Vagina (tissue), 2 donors: ENCODE data around the gene RGS21. TPM values are rescaled to one million over a fixed set of nuclear protein-coding genes. Genes with fewer than 3 reads are reported as not detected.

Experiments
- DNase-seq, 2 donors: peaks; one replicate each; pipeline ENCODE4 v3.0.0-alpha.2; 2017; ENCODE audit errors: extremely low spot score in 2 of 2
- H3K27ac ChIP-seq: fragments of 200-600 bp; sonication (generic); one replicate; pipeline ENCODE4 v1.5.1; 2019
- H3K27me3 ChIP-seq: fragments of 200-600 bp; sonication (generic); one replicate; pipeline ENCODE4 v1.5.1; 2019
- H3K36me3 ChIP-seq, 2 donors: fragments of 200-600 bp; sonication (generic); one replicate each; pipeline ENCODE4 v1.5.1; 2017 to 2019
- H3K4me1 ChIP-seq: fragments of 200-600 bp; sonication (generic); one replicate; pipeline ENCODE4 v1.5.1; 2019
- H3K4me3 ChIP-seq, 2 donors: fragments of 200-600 bp; sonication (generic); 1 replicate in 1 of 2; 2 replicates in 1 of 2; pipeline ENCODE4 v1.5.1; 2016 to 2019
- H3K9me3 ChIP-seq: fragments of 200-600 bp; sonication (generic); one replicate; pipeline ENCODE4 v1.5.1; 2019
- CTCF ChIP-seq, 3 experiments: fragments of 450-650 bp in 2 of 3; fragments of 200-600 bp in 1 of 3; sonication (generic) in 1 of 3; IDR thresholded peaks; one replicate each; pipeline ENCODE4 v1.5.1; 2017 to 2019; ENCODE audit warnings: antibody characterized with exemption in 3 of 3, mild to moderate bottlenecking in 2 of 3, moderate library complexity in 2 of 3
- POLR2A ChIP-seq, 2 donors: fragments of 450-650 bp; IDR thresholded peaks; one replicate each; pipeline ENCODE4 v1.6.1; 2017; ENCODE audit warnings: antibody characterized with exemption in 2 of 2, mild to moderate bottlenecking in 2 of 2, moderate library complexity in 2 of 2
- POLR2AphosphoS5 ChIP-seq, 2 donors: sonication (generic); formaldehyde crosslinking; IDR thresholded peaks; one replicate each; pipeline ENCODE4 v1.9.0; 2017; ENCODE audit warnings: antibody characterized with exemption in 2 of 2, mild to moderate bottlenecking in 2 of 2, low read depth in 1 of 2; ENCODE audit not compliant: insufficient read depth in 1 of 2
- intact Hi-C: fragments of 100-400 bp; cut with DNase I; formaldehyde crosslinking; loops from one replicate; pipeline ENCODE4 v1.15.1; 2023
- total RNA-seq: library from RNA; depleted of rRNA; stranded (reverse); fragments of >200 nt; gene quantifications from one replicate; pipeline ENCODE4 v1.2.3, GENCODE V29; 2016

Gene RGS21
- total RNA-seq, 1 donor from 2014 or later, result not detected

- H3K9me3 ChIP-seq, result no peaks in the 10 kb centered on the region
- no peak overlapping the region for H3K4me3 ChIP-seq
- no peaks in the 10 kb centered on the region for H3K36me3 ChIP-seq
- TF ChIP-seq POLR2A (IDR thresholded peaks at IDR 0.05) (no peak), CTCF (IDR thresholded peaks at IDR 0.05) (no peak), POLR2AphosphoS5 (IDR thresholded peaks at IDR 0.05; ENCODE audit: insufficient read depth in 1 of 2, low read depth in 1 of 2) (no peak)
- no peaks in the 10 kb centered on the region for H3K27me3 ChIP-seq
- no peak overlapping the region for H3K27ac ChIP-seq
- no peaks in the 10 kb centered on the region for H3K4me1 ChIP-seq
- intact Hi-C loops, result no loop called here
- DNase-seq, result no peak
Measured at GRCh38 chr1:192401825-192402224, 85.0 kb downstream of the RGS21 start.

- Histone ChIP-seq H3K4me3 (no peak overlapping the region), H3K27ac (no peak overlapping the region), H3K9me3 (no peaks in the 10 kb centered on the region), H3K36me3 (no peaks in the 10 kb centered on the region), H3K27me3 (no peaks in the 10 kb centered on the region), H3K4me1 (no peaks in the 10 kb centered on the region)
- intact Hi-C loops, result no loop called here
- no peak for TF ChIP-seq POLR2A (IDR thresholded peaks at IDR 0.05)
- no peak for TF ChIP-seq POLR2AphosphoS5 (IDR thresholded peaks at IDR 0.05; ENCODE audit: insufficient read depth in 1 of 2, low read depth in 1 of 2)
- no peak for TF ChIP-seq CTCF (IDR thresholded peaks at IDR 0.05)
- no peak for DNase-seq
Measured at GRCh38 chr1:192402571-192402970, 85.8 kb downstream of the RGS21 start.

DNA sequence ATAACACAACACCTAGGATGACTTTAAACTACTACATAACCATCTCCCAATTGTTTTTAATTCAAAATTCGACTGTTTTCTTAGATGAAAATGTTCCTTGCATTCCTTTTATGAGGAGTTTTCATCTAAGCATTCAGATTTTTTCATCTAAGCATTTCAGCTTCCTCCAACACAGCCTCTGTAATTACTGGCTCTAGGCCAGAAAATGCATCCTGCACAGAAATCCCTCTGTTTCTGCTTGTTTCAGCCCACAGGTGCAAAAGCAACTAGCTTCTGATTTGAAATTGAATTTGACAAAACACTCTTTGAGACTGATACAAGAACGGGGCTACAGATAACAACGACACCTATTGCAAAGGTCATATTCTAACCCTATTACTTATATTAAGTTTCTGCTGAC, 90.4 kb downstream of the RGS21 start:
- Histone ChIP-seq H3K27ac (no peak overlapping the region), H3K9me3 (no peaks in the 10 kb centered on the region), H3K27me3 (no peaks in the 10 kb centered on the region), H3K4me3 (no peak overlapping the region), H3K36me3 (no peaks in the 10 kb centered on the region), H3K4me1 (no peaks in the 10 kb centered on the region)
- TF ChIP-seq POLR2A (IDR thresholded peaks at IDR 0.05) (no peak), CTCF (IDR thresholded peaks at IDR 0.05) (no peak), POLR2AphosphoS5 (IDR thresholded peaks at IDR 0.05; ENCODE audit: insufficient read depth in 1 of 2, low read depth in 1 of 2) (no peak)
- intact Hi-C loops, result no loop called here
- no peak for DNase-seq

Other genes starting within 250 kb of the RGS21 start
- 0.98 TPM for gene RGS18, start 158.5 kb upstream of the RGS21 start, total RNA-seq